Endothelial cell of umbilical vein (primary cell): ENCODE results near the gene UQCRHL. TPM values are rescaled to one million over a fixed set of nuclear protein-coding genes. Genes with fewer than 3 reads are reported as not detected.
A peak's percentile ranks its signal among the peaks of the same experiment; 100 is the strongest.

Experiments used
- BruUV-seq: library from RNA; stranded (reverse); fragments of 400-500 nt; replicated peaks from 2 replicates; lab custom pipeline; 2021; lab: Mats Ljungman, UMichigan
- CTCF ChIA-PET: fragments of 300-600, 350-600 bp; sonication (Branson Sonifier 250); formaldehyde crosslinking; loops from one replicate; lab custom pipeline; 2021; ENCODE audit warnings: antibody characterized with exemption, inconsistent platforms; lab: Charles Lee
- POLR2A ChIA-PET: fragments of 300-600, 350-600 bp; sonication (Branson Sonifier 250); formaldehyde crosslinking; loops from one replicate; lab custom pipeline; 2021; ENCODE audit warnings: antibody characterized with exemption, inconsistent platforms; lab: Charles Lee
- DNase-seq: peaks from one replicate; pipeline ENCODE4 v3.0.0-alpha.2; 2011; ENCODE audit warnings: low read depth, low spot score
- FAIRE-seq: peaks from 2 replicates; lab custom pipeline; 2011; peaks lifted over from hg19 to GRCh38; lab: Jason Lieb, UNC
- H2AFZ ChIP-seq: 2 replicates; pipeline ENCODE4 v1.6.0; 2012; ENCODE audit warnings: low read depth, low read length, control low read depth, inconsistent platforms
- H3K27ac ChIP-seq: 2 replicates; pipeline ENCODE4 v1.5.1; 2011; ENCODE audit warnings: low read depth, mild to moderate bottlenecking, control low read depth, low read length, moderate library complexity; ENCODE audit not compliant: insufficient read depth
- H3K27me3 ChIP-seq, 2 experiments: 2 replicates each; pipeline versions ENCODE4 v1.6.0 to v1.6.1; 2011; ENCODE audit warnings: low read length in 2 of 2, mixed read lengths in 1 of 2; ENCODE audit not compliant: control insufficient read depth in 2 of 2, insufficient read depth in 2 of 2
- H3K36me3 ChIP-seq, 2 experiments: 2 replicates in 1 of 2; 3 replicates in 1 of 2; pipeline ENCODE4 v1.5.1; 2011; ENCODE audit warnings: low read length in 2 of 2, mild to moderate bottlenecking in 1 of 2, moderate library complexity in 1 of 2; ENCODE audit not compliant: control insufficient read depth in 2 of 2, insufficient read depth in 2 of 2; ENCODE audit errors: extremely low read depth in 1 of 2
- H3K4me1 ChIP-seq: 3 replicates; pipeline ENCODE4 v1.5.1; 2011; ENCODE audit warnings: mild to moderate bottlenecking, low read length; ENCODE audit not compliant: control insufficient read depth, insufficient read depth; ENCODE audit errors: extremely low read depth
- H3K4me2 ChIP-seq: 2 replicates; pipeline ENCODE4 v1.6.1; 2011; ENCODE audit warnings: low read length, control low read depth, mixed read lengths; ENCODE audit not compliant: insufficient read depth
- H3K4me3 ChIP-seq, 3 experiments: fragments of 200-600 bp in 1 of 3; sonication (generic), shearing (Covaris generic) in 1 of 3; replicated peaks in 1 of 3; 2 replicates each; pipeline ENCODE4 v1.5.1; 2011 to 2016; ENCODE audit warnings: control low read depth in 3 of 3, low read length in 3 of 3, mild to moderate bottlenecking in 2 of 3, inconsistent platforms in 1 of 3, low read depth in 1 of 3, moderate library complexity in 1 of 3; ENCODE audit not compliant: insufficient read depth in 1 of 3
- H3K79me2 ChIP-seq: 2 replicates; pipeline ENCODE4 v1.6.0; 2012; ENCODE audit warnings: low read length, inconsistent platforms; ENCODE audit not compliant: control insufficient read depth, insufficient read depth
- H3K9ac ChIP-seq: replicated peaks from 2 replicates; pipeline ENCODE3; 2011; ENCODE audit warnings: low read length, control low read depth; ENCODE audit not compliant: insufficient read depth; ENCODE audit errors: extremely low read depth
- H3K9me1 ChIP-seq: replicated peaks from 3 replicates; pipeline ENCODE4 v1.6.0; 2011; ENCODE audit warnings: mild to moderate bottlenecking, low read length; ENCODE audit not compliant: control insufficient read depth, insufficient read depth; ENCODE audit errors: extremely low read depth
- H3K9me3 ChIP-seq: replicated peaks from 2 replicates; pipeline ENCODE4 v1.5.1; 2012; ENCODE audit warnings: low read length, inconsistent platforms; ENCODE audit not compliant: control insufficient read depth, insufficient read depth
- H4K20me1 ChIP-seq: replicated peaks from 2 replicates; pipeline ENCODE3; 2011; ENCODE audit warnings: mild to moderate bottlenecking, low read length; ENCODE audit not compliant: control insufficient read depth, insufficient read depth; ENCODE audit errors: extremely low read depth
- CTCF ChIP-seq, 2 donors: IDR thresholded peaks; 1 replicate in 1 of 2; 2 replicates in 1 of 2; pipeline ENCODE4 v1.5.1; 2011; ENCODE audit warnings: low read length in 2 of 2, mild to moderate bottlenecking in 2 of 2, moderate library complexity in 2 of 2, control low read depth in 1 of 2, inconsistent platforms in 1 of 2, low read depth in 1 of 2; ENCODE audit not compliant: insufficient read depth in 1 of 2; ENCODE audit errors: extremely low read depth in 1 of 2
- EZH2 ChIP-seq: IDR thresholded peaks from 2 replicates; pipeline ENCODE4 v1.6.1; 2012; ENCODE audit warnings: borderline replicate concordance, low read depth, mild to moderate bottlenecking, moderate library complexity, low read length, inconsistent platforms; ENCODE audit not compliant: severe bottlenecking
- FOS ChIP-seq: IDR thresholded peaks from 2 replicates; pipeline ENCODE4 v1.6.1; 2011; ENCODE audit warnings: mild to moderate bottlenecking, low read length, moderate library complexity, borderline replicate concordance; ENCODE audit not compliant: insufficient read depth
- GATA2 ChIP-seq: IDR thresholded peaks from 2 replicates; pipeline ENCODE4 v1.7.0; 2011; ENCODE audit warnings: low read depth, mild to moderate bottlenecking, moderate library complexity, mixed read lengths, low read length; ENCODE audit not compliant: insufficient read length, insufficient read depth
- JUN ChIP-seq: IDR thresholded peaks from 2 replicates; pipeline ENCODE4 v1.6.1; 2011; ENCODE audit warnings: borderline replicate concordance, low read depth; ENCODE audit not compliant: insufficient read length, insufficient read depth
- MYC ChIP-seq: IDR thresholded peaks from one replicate; pipeline ENCODE4 v1.6.1; 2011; ENCODE audit warnings: mild to moderate bottlenecking, low read depth, low read length
- POLR2A ChIP-seq: IDR thresholded peaks from 2 replicates; pipeline ENCODE4 v1.6.1; 2012; ENCODE audit warnings: low read depth, mild to moderate bottlenecking, control low read depth, low read length
- POLR2AphosphoS5 ChIP-seq: IDR thresholded peaks from 2 replicates; pipeline ENCODE4 v1.6.1; 2012; ENCODE audit warnings: low read depth, mild to moderate bottlenecking, control low read depth, low read length, moderate library complexity; ENCODE audit not compliant: insufficient read depth
- dilution Hi-C: fragments of 300-500 bp; cut with MboI; formaldehyde crosslinking; loops from one replicate; pipeline ENCODE4 v1.15.0; 2019; ENCODE audit warnings: low sequenced_read_pairs; ENCODE audit not compliant: extremely low pct_ligation_motif_present
- intact Hi-C: fragments of 100-400 bp; cut with micrococcal nuclease; formaldehyde crosslinking; loops from one replicate; pipeline ENCODE4 v1.10.0; 2022
- polyA plus RNA-seq, 4 experiments: library from polyadenylated mRNA; depleted of rRNA in 3 of 4; stranded (reverse) in 3 of 4; unstranded in 1 of 4; fragments of >200 nt; gene quantifications; 2 replicates each; pipeline versions ENCODE4 v1.2.1 to v1.2.3, GENCODE V29; 2011 to 2012; ENCODE audit warnings: missing spikeins in 1 of 4
- total RNA-seq: library from RNA; stranded (reverse); gene quantifications from 2 replicates; pipeline ENCODE4 v1.2.3, GENCODE V29; 2021
- TF ChIP-seq, protein P1 (sequence below): IDR thresholded peaks from 2 replicates; pipeline ENCODE4 v1.6.1; 2011; ENCODE audit not compliant: insufficient read depth, insufficient read length

The UQCRHL gene
- total and polyA plus RNA-seq, 2 donors (not counting 3 experiments of a cell fraction or from before 2014, with no cell fraction given), result 0.92 to 1.4 TPM

- H3K27me3 ChIP-seq, result no peaks in the 10 kb centered on the region
- dilution Hi-C loops, result no loop called here
- DNase-seq (peak; percentile 30), FAIRE-seq (peak; percentile 33)
- H2AFZ ChIP-seq, result no peak overlapping the region
- H3K36me3 ChIP-seq, result no peaks in the 10 kb centered on the region
- ChIA-PET CTCF (interaction anchor here (0.6 to 0.7 kb wide), 2 partner anchors 35 to 266 kb away, joined by 3 read pairs; no protein-coding TSS in a partner anchor), POLR2A (interaction anchor here (0.6 to 0.7 kb wide), 2 partner anchors 37 to 140 kb away, joined by 7 to 12 read pairs; no protein-coding TSS in a partner anchor)
- H3K9me1 ChIP-seq, result no peaks in the 10 kb centered on the region
- H3K9me3 ChIP-seq, result no peaks in the 10 kb centered on the region
- H3K27ac ChIP-seq, result peak overlapping the region; percentile 88
- H4K20me1 ChIP-seq, result no peaks in the 10 kb centered on the region
- BruUV-seq, result no TSS peak
- no peak for TF ChIP-seq POLR2AphosphoS5
- no peak for TF ChIP-seq MYC
- no peak for TF ChIP-seq JUN
- no peak for TF ChIP-seq EZH2
- TF ChIP-seq, protein P1, sequence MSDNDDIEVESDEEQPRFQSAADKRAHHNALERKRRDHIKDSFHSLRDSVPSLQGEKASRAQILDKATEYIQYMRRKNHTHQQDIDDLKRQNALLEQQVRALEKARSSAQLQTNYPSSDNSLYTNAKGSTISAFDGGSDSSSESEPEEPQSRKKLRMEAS, result no peak
- no peak for TF ChIP-seq GATA2
- TF ChIP-seq POLR2A, result no peak
- no peak for TF ChIP-seq CTCF (IDR thresholded peaks at IDR 0.05; ENCODE audit: extremely low read depth in 1 of 2, insufficient read depth in 1 of 2, low read depth in 1 of 2, low read length in 2 of 2)
- TF ChIP-seq FOS, result no peak
- no peaks in the 10 kb centered on the region for H3K79me2 ChIP-seq
- H3K4me3 ChIP-seq, result no peak overlapping the region
- H3K4me1 ChIP-seq, result peaks cover 56% of the 10 kb centered on the region
- no peak overlapping the region for H3K4me2 ChIP-seq
- intact Hi-C loops, result loop anchor here (2.0 to 5.0 kb wide), 2 partner anchors 141 to 349 kb away; no protein-coding TSS in a partner anchor
- peak overlapping the region; percentile 32 for H3K9ac ChIP-seq
Measured at GRCh38 chr1:15797614-15798390, 9.6 kb downstream of the UQCRHL start.
